ENCODE results near the gene TAL1.

Gene TAL1

GRCh38 chr1:47238935-47239592, 7.0 kb upstream of the TAL1 start:
- no peak overlapping the region for H3K4me3 ChIP-seq (ENCODE audit: low read depth, low read length)
- no peak for TF ChIP-seq MAX (IDR thresholded peaks at IDR 0.05; ENCODE audit: low read depth, low read length)
- no peak for DNase-seq (ENCODE audit: low read depth)

GRCh38 chr1:47235806-47236205, 3.8 kb upstream of the TAL1 start:
- DNase-seq (ENCODE audit: low read depth): no peak
- TF ChIP-seq MAX (IDR thresholded peaks at IDR 0.05; ENCODE audit: low read depth, low read length): no peak
- TF ChIP-seq CTCF (IDR thresholded peaks at IDR 0.05; ENCODE audit: low read depth, low read length): no peak
- no peak for TF ChIP-seq POLR2A (IDR thresholded peaks at IDR 0.05; ENCODE audit: extremely low read depth, insufficient read length)
- TF ChIP-seq MYC (IDR thresholded peaks at IDR 0.05; ENCODE audit: low read depth, low read length): no peak
- H3K4me3 ChIP-seq (ENCODE audit: low read depth, low read length): no peak overlapping the region

DNA sequence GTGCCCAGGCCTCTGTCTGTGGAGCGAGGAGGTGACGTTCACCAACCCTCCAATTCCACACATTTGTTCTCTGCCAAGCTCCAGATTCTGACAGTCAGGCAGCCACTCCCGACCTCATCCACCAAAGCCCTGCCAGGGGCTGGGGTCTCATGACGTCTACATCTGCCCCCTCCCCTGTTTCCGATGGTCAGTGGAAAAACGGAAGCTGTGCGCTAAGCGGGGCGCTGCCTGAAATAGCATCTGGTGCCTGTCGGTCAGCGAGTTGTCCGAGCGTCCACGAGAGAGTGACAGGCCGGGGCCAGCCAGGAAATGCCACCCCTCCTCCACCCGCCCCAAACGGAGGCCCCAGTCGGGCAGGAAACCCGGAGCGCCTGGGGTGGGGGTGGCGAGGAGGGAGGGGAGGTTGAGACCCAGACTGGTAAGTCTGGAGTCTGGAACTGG, 3.2 kb upstream of the TAL1 start:
- DNase-seq (ENCODE audit: low read depth): no peak
- H3K4me3 ChIP-seq (ENCODE audit: low read depth, low read length): no peak overlapping the region
- TF ChIP-seq POLR2A (IDR thresholded peaks at IDR 0.05; ENCODE audit: extremely low read depth, insufficient read length) (no peak), CTCF (IDR thresholded peaks at IDR 0.05; ENCODE audit: low read depth, low read length) (no peak), MAX (IDR thresholded peaks at IDR 0.05; ENCODE audit: low read depth, low read length) (no peak), MYC (IDR thresholded peaks at IDR 0.05; ENCODE audit: low read depth, low read length) (no peak)

- TF ChIP-seq POLR2A (IDR thresholded peaks at IDR 0.05; ENCODE audit: extremely low read depth, insufficient read length) (no peak), MYC (IDR thresholded peaks at IDR 0.05; ENCODE audit: low read depth, low read length) (no peak), MAX (IDR thresholded peaks at IDR 0.05; ENCODE audit: low read depth, low read length) (no peak), CTCF (IDR thresholded peaks at IDR 0.05; ENCODE audit: low read depth, low read length) (no peak)
Measured at GRCh38 chr1:47233186-47233585, 1.2 kb upstream of the TAL1 start.

DNA sequence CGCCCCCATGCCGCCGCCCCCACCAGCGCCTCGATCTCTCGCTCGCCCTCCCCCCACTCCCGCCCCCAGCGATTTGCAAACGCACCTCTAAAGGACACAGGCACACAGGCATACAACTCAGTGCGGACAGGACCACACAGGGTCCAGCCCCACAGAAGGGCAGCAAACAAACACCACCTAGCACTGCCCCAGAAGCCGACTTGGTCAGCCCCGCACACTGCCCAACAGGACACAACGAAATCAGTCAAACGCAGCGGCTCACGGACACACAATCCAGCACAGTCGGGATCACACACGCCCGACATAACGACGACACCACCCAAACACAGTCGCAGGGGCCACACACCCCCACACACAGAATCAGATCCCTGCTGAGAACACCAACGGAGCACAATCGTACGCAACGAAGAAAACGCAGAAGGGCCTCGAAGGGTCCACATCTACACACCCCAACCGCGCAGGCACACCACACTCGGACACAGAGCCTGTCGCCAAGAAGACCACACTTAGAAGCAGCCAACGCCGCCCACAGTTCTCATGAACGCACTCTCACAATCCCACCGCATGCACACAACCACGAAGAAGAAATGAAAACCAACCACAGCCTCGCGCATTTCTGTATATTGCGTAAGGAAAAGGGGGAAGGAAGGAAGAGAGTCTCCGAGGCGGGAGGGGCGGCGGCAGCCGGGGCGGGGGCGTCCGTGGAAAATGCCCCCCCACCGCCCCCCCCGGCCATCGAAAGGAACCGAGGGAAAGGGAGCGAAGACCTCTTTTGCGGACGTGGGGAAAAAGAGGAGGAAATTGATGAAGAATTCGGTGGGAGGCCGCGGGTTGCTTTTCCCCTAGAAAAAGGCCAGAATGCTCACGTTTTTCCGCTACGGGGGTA, 481 bp downstream of the TAL1 start:
- TF ChIP-seq MAX (IDR thresholded peaks at IDR 0.05; ENCODE audit: low read depth, low read length) (peak; percentile 55; the same call in 1 of the 2 replicates), POLR2A (IDR thresholded peaks at IDR 0.05; ENCODE audit: extremely low read depth, insufficient read length) (no peak), MYC (IDR thresholded peaks at IDR 0.05; ENCODE audit: low read depth, low read length) (no peak), CTCF (IDR thresholded peaks at IDR 0.05; ENCODE audit: low read depth, low read length) (no peak)
- peak overlapping the region; percentile 36 for H3K4me3 ChIP-seq (ENCODE audit: low read depth, low read length)
- peak; percentile 75 for DNase-seq (ENCODE audit: low read depth)

More at GRCh38 chr1:47233186-47233585, 1.2 kb upstream of the TAL1 start:
- H3K4me3 ChIP-seq (ENCODE audit: low read depth, low read length): no peak overlapping the region
- DNase-seq (ENCODE audit: low read depth): no peak
